ENCODE data around the gene CHURC1.
"Not testable (repeated sequence)": the region's sequence is repeated elsewhere in the genome, so short reads cannot be mapped to it uniquely, and the experiment has no call there.

CHURC1 gene

GRCh38 chr14:64912261-64912660, 2.0 kb upstream of the CHURC1 start:
- DNase-seq, result no peak

GRCh38 chr14:64913477-64913876, 778 bp upstream of the CHURC1 start:
- not testable (repeated sequence) for DNase-seq

DNA sequence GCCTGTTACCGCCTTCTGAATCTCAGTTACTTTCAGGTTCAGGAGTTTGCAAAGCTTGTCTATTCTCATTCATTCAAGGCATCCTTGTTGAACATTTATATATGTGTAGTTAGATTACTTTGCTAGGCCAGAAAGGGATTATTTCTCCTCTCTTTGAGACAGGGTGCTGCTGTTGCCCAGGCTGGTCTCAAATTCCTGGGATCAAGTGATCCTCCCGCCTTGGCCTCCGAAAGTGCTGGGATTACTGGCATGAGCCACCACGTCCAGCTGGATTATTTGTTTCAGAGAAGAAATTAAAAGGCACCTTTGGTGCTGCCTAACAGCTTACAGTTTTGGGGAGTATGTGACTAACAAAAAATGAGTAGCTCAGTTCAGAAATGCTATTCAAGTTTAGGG, 772 bp downstream of the CHURC1 start:
- DNase-seq, result no peak

- DNase-seq, result no peak
Observed at GRCh38 chr14:64915797-64916196, 1.5 kb downstream of the CHURC1 start.

- no peak for DNase-seq
Observed at GRCh38 chr14:64918216-64918615, 4.0 kb downstream of the CHURC1 start.

DNA sequence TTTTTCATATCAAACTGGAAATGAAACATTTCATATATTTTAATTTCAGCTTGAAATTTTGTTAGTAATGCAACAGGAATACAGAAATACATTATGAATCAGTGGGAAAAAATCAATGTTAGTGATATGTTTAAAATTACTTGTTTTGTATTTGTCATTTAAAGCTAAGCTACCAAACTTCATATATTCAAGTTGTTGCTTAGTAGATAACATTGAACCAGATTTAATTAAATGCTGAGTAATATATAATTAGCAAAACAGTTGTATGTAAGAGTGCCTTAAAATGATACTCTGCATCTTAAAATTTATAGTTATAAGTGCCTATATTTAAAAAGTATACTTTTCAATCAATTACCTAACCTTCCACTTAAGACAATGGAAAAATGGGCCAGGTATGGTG, 5.0 kb downstream of the CHURC1 start:
- DNase-seq, result no peak

- DNase-seq, result no peak
Observed at GRCh38 chr14:64919618-64920017, 5.4 kb downstream of the CHURC1 start.

GRCh38 chr14:64920465-64920864, 6.2 kb downstream of the CHURC1 start:
- no peak for DNase-seq

- DNase-seq, result no peak
Observed at GRCh38 chr14:64923015-64923414, 8.8 kb downstream of the CHURC1 start.

DNA sequence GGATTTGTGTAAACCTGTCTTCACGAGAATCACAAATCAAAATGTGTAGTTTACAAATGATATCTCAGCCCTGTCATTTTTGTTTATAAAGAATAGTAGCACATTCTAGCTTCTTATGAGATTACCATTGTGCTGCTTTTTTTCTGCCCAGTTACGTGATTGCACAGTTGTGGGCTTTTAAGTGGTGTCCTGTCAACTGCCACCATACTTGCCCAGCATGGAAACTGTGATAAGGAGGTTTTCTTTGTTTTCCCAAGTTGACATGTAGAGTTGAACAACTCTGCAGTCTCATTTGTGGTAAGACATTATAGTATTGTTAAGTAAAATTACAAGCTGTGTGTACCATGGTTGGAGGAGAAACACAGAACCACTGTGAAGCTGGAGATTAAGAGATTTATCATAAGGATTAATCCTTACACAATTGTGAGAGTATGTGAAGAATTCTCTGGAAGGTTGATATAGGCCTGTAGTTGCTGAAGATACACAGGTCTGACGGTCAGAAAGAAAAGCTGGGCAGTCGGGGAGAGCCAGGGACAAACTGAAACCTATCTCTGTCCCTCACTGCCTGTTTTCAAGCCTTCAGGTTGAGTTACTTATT, 12.2 kb downstream of the CHURC1 start:
- DNase-seq, result no peak

- DNase-seq, result no peak
Observed at GRCh38 chr14:64927031-64927430, 12.8 kb downstream of the CHURC1 start.

DNA sequence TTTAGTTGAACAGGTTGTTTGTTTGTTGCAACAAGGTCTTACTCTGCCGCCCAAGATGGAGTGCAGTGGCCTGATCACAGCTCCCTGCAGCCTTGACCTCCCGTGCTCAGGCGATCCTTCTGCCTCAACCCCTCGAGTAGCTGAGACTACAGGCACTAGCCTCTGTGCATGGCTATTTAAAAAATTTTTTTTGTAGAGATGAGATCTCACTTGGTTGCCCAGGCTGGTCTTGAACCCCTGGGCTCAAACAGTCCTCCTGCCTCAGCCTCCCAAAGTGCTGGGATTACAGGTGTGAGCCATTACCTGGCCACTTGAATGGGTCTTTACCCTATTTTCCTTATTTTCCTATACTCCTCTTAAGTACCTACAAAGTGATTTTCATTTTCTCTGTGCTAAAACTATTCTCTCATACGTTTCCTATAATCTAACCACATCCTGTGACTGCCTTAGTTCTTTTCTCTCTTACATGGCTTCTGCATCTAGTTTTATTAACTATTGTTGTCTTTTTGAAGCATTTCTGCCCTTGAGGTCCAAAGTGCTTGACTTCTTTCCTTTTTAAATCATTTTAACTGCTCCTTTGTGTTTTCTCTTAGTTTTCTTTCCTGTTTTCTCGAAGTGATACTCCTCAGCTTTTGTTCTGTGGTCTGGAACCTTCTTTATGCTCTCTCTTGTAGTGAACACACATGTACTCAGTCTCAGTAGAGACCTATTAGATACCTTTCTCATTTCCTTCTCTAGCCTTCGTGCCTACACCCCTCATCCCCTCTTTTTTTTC, 14.2 kb downstream of the CHURC1 start:
- peak; percentile 18 for DNase-seq

DNA sequence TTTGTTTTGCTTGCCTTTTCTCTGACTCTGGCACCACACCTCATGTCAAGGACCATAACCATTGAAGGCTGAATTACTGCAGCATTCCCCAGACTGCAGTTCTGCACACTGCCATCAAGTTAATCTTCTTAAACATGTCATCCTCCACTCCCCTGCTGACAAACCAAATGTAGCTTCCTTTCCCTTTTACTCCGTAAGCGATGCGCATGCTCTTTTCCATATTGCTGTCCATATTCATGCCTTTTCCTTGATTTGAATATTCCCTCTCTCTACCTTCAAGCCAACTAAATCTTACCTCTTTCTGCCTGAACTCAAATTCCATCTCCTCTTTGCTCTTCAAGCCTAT, 14.7 kb downstream of the CHURC1 start:
- DNase-seq, result no peak

GRCh38 chr14:64930085-64930843, 16.0 kb downstream of the CHURC1 start:
- DNase-seq, result no peak

DNA sequence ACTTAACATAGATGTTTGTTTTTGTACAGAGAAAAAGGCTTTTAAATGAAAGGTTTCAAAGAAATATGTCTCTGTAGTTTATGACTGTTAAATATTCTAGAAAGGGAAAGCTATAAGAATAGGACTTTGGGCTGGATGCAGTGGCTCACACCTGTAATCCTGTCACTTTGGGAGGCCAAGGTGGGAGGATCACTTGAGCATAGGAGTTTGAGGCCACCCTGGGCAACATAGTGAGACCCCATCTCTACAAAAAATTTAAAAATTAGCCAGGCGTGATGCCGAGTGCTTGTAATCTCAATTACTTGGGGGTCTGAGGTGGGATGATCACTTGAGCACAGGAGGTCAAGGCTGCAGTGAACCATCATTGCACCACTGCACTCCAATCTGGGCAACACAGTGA, 16.9 kb downstream of the CHURC1 start:
- no peak for DNase-seq

DNA sequence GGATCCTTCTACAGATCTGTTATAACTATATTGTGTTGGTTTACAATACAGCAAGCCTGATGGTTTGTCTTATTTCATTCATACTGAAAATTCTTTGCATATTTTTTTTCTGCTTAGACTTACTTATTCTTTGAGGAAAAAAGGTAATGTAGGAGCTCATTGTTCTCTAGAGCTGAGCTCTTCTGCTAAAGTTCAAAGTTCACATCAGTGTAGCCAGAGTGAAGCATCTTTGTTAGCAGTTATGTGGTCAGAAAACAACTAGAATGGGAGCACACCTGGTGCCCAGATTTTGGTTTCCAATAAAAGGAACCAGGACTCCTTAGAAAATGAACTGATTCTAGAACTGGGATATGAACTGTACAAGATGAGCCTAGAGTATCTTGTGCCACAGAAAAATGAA, 18.0 kb downstream of the CHURC1 start:
- DNase-seq, result no peak

- DNase-seq, result no peak
Observed at GRCh38 chr14:64934338-64934929, 20.2 kb downstream of the CHURC1 start.

GRCh38 chr14:64935508-64935907, 21.3 kb downstream of the CHURC1 start:
- DNase-seq, result no peak

DNA sequence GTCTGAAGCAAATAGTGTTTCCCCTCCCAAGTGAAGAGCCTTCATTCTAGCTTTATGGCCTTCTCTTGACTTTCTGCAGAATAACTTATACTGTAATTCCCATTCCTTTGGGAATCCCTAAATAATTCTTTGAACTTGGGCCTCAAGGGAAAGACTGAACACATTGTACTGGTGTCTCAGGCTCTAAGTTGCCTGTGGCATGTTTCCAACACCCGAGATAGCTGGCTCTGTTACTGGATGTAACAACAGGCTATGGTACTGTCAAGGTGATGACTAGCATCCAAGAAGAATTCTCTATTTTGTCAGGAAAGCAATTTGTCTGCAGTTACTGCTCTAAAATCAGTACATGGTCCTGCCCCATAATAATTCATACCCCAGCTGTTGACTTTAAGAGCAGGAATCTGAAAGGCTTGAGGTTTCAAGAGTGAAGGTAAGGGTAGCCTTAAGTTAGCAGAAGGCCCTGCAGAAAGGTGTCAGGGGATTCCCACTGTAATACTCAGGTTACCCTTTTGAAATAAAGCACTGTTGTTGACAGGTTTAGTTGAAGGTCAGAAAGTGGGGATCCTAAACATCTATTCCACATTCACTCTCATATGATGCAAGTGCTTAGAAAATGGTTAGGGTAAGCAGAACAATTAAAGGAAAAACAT, 23.0 kb downstream of the CHURC1 start:
- DNase-seq, result no peak

DNA sequence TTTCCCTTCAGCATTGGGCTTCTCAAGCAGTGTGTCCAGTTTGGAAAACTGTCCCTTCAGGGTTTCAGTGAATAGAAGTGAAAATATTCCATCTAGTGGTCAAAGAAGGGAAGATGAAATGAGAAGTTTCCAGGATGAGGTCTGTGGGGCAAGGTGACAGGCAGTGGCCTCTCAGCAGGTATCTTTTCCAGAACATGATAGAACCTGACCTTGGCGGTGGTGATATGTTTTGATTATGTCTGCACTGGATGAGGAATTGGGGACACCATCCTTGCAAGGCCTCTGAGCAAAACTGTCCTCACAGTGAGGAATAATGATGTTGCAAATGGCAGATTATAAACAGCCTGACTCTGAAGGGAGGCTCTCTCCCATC, 23.6 kb downstream of the CHURC1 start:
- DNase-seq, result no peak

DNA sequence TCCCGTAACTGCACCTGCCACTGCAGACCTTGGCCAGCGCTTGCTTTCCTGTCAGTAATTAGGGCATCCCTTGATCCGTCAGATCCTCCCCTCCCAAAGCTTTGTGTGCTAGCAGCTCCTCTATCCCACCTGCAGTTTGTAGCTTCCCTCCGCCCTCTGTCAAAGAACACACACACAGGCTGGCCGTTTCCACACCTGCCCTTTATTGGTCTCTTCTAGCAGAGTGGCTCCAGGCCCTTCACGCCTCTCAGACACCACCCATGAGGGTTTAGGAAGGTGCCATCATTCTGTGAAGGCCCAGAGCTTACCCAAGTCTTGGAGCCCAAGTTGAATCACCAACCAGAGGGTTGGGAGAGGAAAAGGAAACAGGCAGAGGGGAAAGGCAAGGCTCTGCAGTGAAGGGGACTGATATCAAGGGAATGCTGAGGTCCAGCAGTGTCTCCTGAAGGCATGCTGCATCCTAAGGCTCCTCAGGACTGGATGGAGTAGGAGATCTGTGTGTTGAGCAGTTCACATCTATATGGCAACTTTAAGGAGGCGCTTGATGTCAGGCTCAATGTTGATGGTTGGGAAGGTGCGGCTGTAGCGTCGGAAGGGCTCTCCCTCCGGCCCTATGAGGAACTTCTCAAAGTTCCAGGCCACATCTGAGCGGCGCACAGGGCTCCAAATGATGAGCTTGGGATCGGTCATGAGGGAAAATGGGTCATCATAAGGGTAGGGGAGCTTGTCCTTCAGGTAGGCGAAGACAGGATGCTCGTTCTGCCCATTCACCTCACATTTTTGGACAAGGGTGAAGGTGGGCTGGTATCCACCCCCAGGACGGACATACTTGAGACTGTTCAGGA, 24.9 kb downstream of the CHURC1 start:
- DNase-seq, result no peak

- no peak for DNase-seq
Observed at GRCh38 chr14:64939817-64940190, 25.5 kb downstream of the CHURC1 start.

All from activated CD4-positive, alpha-beta T cell treated with anti-CD3 and anti-CD28 coated beads, Interleukin-2, amount 50 U/mL, for 16 hours (primary cell).